ENCODE data around the gene SEC14L6.
"Not testable (repeated sequence)": the region's sequence is repeated elsewhere in the genome, so short reads cannot be mapped to it uniquely, and the experiment has no call there.

DNA sequence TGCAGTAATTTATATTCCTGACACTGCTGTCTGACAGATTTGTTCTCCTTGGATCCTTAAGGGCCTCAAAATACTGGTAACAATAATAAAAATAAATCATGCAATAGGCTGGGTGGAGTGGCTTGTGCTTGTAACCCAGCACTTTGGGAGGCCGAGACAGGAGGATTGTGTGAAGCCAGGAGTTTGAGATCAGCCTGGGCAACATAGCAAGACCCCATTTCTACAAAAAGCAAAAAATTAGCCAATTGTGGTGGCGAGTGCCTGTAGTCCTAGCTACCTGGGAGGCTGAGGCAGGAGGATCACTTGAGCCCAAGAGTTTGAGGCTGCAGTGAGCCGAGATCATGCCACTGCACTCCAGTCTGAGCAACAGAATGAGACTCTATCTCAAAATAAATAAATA lies 5.3 kb upstream of the SEC14L6 start:
- TF ChIP-seq, protein P1, sequence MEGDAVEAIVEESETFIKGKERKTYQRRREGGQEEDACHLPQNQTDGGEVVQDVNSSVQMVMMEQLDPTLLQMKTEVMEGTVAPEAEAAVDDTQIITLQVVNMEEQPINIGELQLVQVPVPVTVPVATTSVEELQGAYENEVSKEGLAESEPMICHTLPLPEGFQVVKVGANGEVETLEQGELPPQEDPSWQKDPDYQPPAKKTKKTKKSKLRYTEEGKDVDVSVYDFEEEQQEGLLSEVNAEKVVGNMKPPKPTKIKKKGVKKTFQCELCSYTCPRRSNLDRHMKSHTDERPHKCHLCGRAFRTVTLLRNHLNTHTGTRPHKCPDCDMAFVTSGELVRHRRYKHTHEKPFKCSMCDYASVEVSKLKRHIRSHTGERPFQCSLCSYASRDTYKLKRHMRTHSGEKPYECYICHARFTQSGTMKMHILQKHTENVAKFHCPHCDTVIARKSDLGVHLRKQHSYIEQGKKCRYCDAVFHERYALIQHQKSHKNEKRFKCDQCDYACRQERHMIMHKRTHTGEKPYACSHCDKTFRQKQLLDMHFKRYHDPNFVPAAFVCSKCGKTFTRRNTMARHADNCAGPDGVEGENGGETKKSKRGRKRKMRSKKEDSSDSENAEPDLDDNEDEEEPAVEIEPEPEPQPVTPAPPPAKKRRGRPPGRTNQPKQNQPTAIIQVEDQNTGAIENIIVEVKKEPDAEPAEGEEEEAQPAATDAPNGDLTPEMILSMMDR (IDR thresholded peaks at IDR 0.05) = not testable (repeated sequence)
- not testable (repeated sequence) for TF ChIP-seq POLR2A (IDR thresholded peaks at IDR 0.05)
